ENCODE results near the gene CRNN. TPM values are rescaled to one million over a fixed set of nuclear protein-coding genes. Genes with fewer than 3 reads are reported as not detected.

CRNN gene
- total RNA-seq (2012; rRNA removed) = not detected in 2 replicates

- no peak within 1 kb of the TSS for H3K4me3 ChIP-seq (ENCODE audit: low read length)
- no peaks in the 10 kb centered on the region for H3K9me3 ChIP-seq (replicated peaks; ENCODE audit: low read length)
Measured at GRCh38 chr1:152413909-152414308, at the start of gene CRNN. Gene CRNN, minus strand, starts transcription at chr1:152414263. Its CDS starts 2,030 bp downstream, at chr1:152412233.

GRCh38 chr1:152462636-152463035 lies 48.6 kb upstream of the CRNN start:
- peaks cover 5% of the 10 kb centered on the region for H3K4me1 ChIP-seq (ENCODE audit: control insufficient read depth, insufficient read depth, low read length)
- H3K4me3 ChIP-seq (ENCODE audit: low read length) = no peak overlapping the region
- H3K9ac ChIP-seq (ENCODE audit: low read depth, low read length) = no peak overlapping the region
- H3K9me3 ChIP-seq (replicated peaks; ENCODE audit: low read length) = no peaks in the 10 kb centered on the region
- no peak overlapping the region for H3K4me2 ChIP-seq (ENCODE audit: low read length)
- H3K27me3 ChIP-seq (ENCODE audit: control insufficient read depth, insufficient read depth, low read length) = peaks cover under 1% of the 10 kb centered on the region
- H3K36me3 ChIP-seq (ENCODE audit: insufficient read depth, low read length) = no peaks in the 10 kb centered on the region

More at GRCh38 chr1:152413909-152414308, at the start of gene CRNN:
- Histone ChIP-seq H3K9ac (ENCODE audit: low read depth, low read length) (no peak within 1 kb of the TSS), H3K27me3 (ENCODE audit: control insufficient read depth, insufficient read depth, low read length) (peaks cover 24% of the 10 kb centered on the region), H3K36me3 (ENCODE audit: insufficient read depth, low read length) (no peaks in the 10 kb centered on the region), H3K4me1 (ENCODE audit: control insufficient read depth, insufficient read depth, low read length) (no peaks in the 10 kb centered on the region), H3K4me2 (ENCODE audit: low read length) (no peak within 1 kb of the TSS)

- no peaks in the 10 kb centered on the region for H3K36me3 ChIP-seq (ENCODE audit: insufficient read depth, low read length)
- no peak overlapping the region for H3K4me2 ChIP-seq (ENCODE audit: low read length)
- H3K4me3 ChIP-seq (ENCODE audit: low read length) = no peak overlapping the region
- no peaks in the 10 kb centered on the region for H3K27me3 ChIP-seq (ENCODE audit: control insufficient read depth, insufficient read depth, low read length)
- H3K9me3 ChIP-seq (replicated peaks; ENCODE audit: low read length) = no peaks in the 10 kb centered on the region
- H3K9ac ChIP-seq (ENCODE audit: low read depth, low read length) = no peak overlapping the region
- H3K4me1 ChIP-seq (ENCODE audit: control insufficient read depth, insufficient read depth, low read length) = peaks cover 5% of the 10 kb centered on the region
Measured at GRCh38 chr1:152461544-152461943, 47.5 kb upstream of the CRNN start.

- H3K4me1 ChIP-seq (ENCODE audit: control insufficient read depth, insufficient read depth, low read length) = peaks cover 5% of the 10 kb centered on the region
- no peaks in the 10 kb centered on the region for H3K9me3 ChIP-seq (replicated peaks; ENCODE audit: low read length)
- H3K4me2 ChIP-seq (ENCODE audit: low read length) = no peak overlapping the region
- no peaks in the 10 kb centered on the region for H3K36me3 ChIP-seq (ENCODE audit: insufficient read depth, low read length)
- no peak overlapping the region for H3K9ac ChIP-seq (ENCODE audit: low read depth, low read length)
- no peaks in the 10 kb centered on the region for H3K27me3 ChIP-seq (ENCODE audit: control insufficient read depth, insufficient read depth, low read length)
- no peak overlapping the region for H3K4me3 ChIP-seq (ENCODE audit: low read length)
Measured at GRCh38 chr1:152460529-152460899, 46.5 kb upstream of the CRNN start.

- H3K4me1 ChIP-seq (ENCODE audit: control insufficient read depth, insufficient read depth, low read length) = peaks cover 5% of the 10 kb centered on the region
- no peaks in the 10 kb centered on the region for H3K9me3 ChIP-seq (replicated peaks; ENCODE audit: low read length)
- peak overlapping the region; percentile 41 for H3K9ac ChIP-seq (ENCODE audit: low read depth, low read length)
- H3K27me3 ChIP-seq (ENCODE audit: control insufficient read depth, insufficient read depth, low read length) = no peaks in the 10 kb centered on the region
- no peaks in the 10 kb centered on the region for H3K36me3 ChIP-seq (ENCODE audit: insufficient read depth, low read length)
- peak overlapping the region; percentile 72 for H3K4me2 ChIP-seq (ENCODE audit: low read length)
- peak overlapping the region; percentile 5 for H3K4me3 ChIP-seq (ENCODE audit: low read length)
Measured at GRCh38 chr1:152459596-152460528, 45.8 kb upstream of the CRNN start.

GRCh38 chr1:152458384-152459185 lies 44.5 kb upstream of the CRNN start:
- Histone ChIP-seq H3K4me1 (ENCODE audit: control insufficient read depth, insufficient read depth, low read length) (peaks cover 5% of the 10 kb centered on the region), H3K36me3 (ENCODE audit: insufficient read depth, low read length) (no peaks in the 10 kb centered on the region), H3K4me2 (ENCODE audit: low read length) (peak overlapping the region; percentile 41), H3K27me3 (ENCODE audit: control insufficient read depth, insufficient read depth, low read length) (no peaks in the 10 kb centered on the region), H3K4me3 (ENCODE audit: low read length) (no peak overlapping the region), H3K9ac (ENCODE audit: low read depth, low read length) (no peak overlapping the region), H3K9me3 (replicated peaks; ENCODE audit: low read length) (no peaks in the 10 kb centered on the region)

- no peaks in the 10 kb centered on the region for H3K9me3 ChIP-seq (replicated peaks; ENCODE audit: low read length)
- no peak overlapping the region for H3K4me3 ChIP-seq (ENCODE audit: low read length)
- peaks cover 5% of the 10 kb centered on the region for H3K4me1 ChIP-seq (ENCODE audit: control insufficient read depth, insufficient read depth, low read length)
- no peak overlapping the region for H3K4me2 ChIP-seq (ENCODE audit: low read length)
- H3K36me3 ChIP-seq (ENCODE audit: insufficient read depth, low read length) = no peaks in the 10 kb centered on the region
- peaks cover 3% of the 10 kb centered on the region for H3K27me3 ChIP-seq (ENCODE audit: control insufficient read depth, insufficient read depth, low read length)
- no peak overlapping the region for H3K9ac ChIP-seq (ENCODE audit: low read depth, low read length)
Measured at GRCh38 chr1:152457561-152457960, 43.5 kb upstream of the CRNN start.

- Histone ChIP-seq H3K9me3 (replicated peaks; ENCODE audit: low read length) (no peaks in the 10 kb centered on the region), H3K36me3 (ENCODE audit: insufficient read depth, low read length) (no peaks in the 10 kb centered on the region), H3K4me1 (ENCODE audit: control insufficient read depth, insufficient read depth, low read length) (peaks cover 5% of the 10 kb centered on the region), H3K4me3 (ENCODE audit: low read length) (no peak overlapping the region), H3K4me2 (ENCODE audit: low read length) (no peak overlapping the region), H3K9ac (ENCODE audit: low read depth, low read length) (no peak overlapping the region), H3K27me3 (ENCODE audit: control insufficient read depth, insufficient read depth, low read length) (peaks cover 8% of the 10 kb centered on the region)
Measured at GRCh38 chr1:152457071-152457470, 43.0 kb upstream of the CRNN start.

GRCh38 chr1:152451254-152451653 lies 37.2 kb upstream of the CRNN start:
- H3K4me1 ChIP-seq (ENCODE audit: control insufficient read depth, insufficient read depth, low read length) = no peaks in the 10 kb centered on the region
- H3K9ac ChIP-seq (ENCODE audit: low read depth, low read length) = no peak overlapping the region
- H3K27me3 ChIP-seq (ENCODE audit: control insufficient read depth, insufficient read depth, low read length) = peaks cover 41% of the 10 kb centered on the region
- no peaks in the 10 kb centered on the region for H3K36me3 ChIP-seq (ENCODE audit: insufficient read depth, low read length)
- H3K4me3 ChIP-seq (ENCODE audit: low read length) = no peak overlapping the region
- no peak overlapping the region for H3K4me2 ChIP-seq (ENCODE audit: low read length)
- no peaks in the 10 kb centered on the region for H3K9me3 ChIP-seq (replicated peaks; ENCODE audit: low read length)

GRCh38 chr1:152449661-152450060 lies 35.6 kb upstream of the CRNN start:
- Histone ChIP-seq H3K9me3 (replicated peaks; ENCODE audit: low read length) (no peaks in the 10 kb centered on the region), H3K9ac (ENCODE audit: low read depth, low read length) (no peak overlapping the region), H3K4me1 (ENCODE audit: control insufficient read depth, insufficient read depth, low read length) (no peaks in the 10 kb centered on the region), H3K4me2 (ENCODE audit: low read length) (no peak overlapping the region), H3K27me3 (ENCODE audit: control insufficient read depth, insufficient read depth, low read length) (peaks cover 42% of the 10 kb centered on the region), H3K36me3 (ENCODE audit: insufficient read depth, low read length) (no peaks in the 10 kb centered on the region), H3K4me3 (ENCODE audit: low read length) (no peak overlapping the region)

- Histone ChIP-seq H3K4me2 (ENCODE audit: low read length) (no peak overlapping the region), H3K9me3 (replicated peaks; ENCODE audit: low read length) (no peaks in the 10 kb centered on the region), H3K4me3 (ENCODE audit: low read length) (no peak overlapping the region), H3K9ac (ENCODE audit: low read depth, low read length) (no peak overlapping the region), H3K27me3 (ENCODE audit: control insufficient read depth, insufficient read depth, low read length) (peaks cover 42% of the 10 kb centered on the region), H3K4me1 (ENCODE audit: control insufficient read depth, insufficient read depth, low read length) (no peaks in the 10 kb centered on the region), H3K36me3 (ENCODE audit: insufficient read depth, low read length) (no peaks in the 10 kb centered on the region)
Measured at GRCh38 chr1:152448496-152448895, 34.4 kb upstream of the CRNN start.
